ENCODE measurements around the gene TBL1X.

DNA sequence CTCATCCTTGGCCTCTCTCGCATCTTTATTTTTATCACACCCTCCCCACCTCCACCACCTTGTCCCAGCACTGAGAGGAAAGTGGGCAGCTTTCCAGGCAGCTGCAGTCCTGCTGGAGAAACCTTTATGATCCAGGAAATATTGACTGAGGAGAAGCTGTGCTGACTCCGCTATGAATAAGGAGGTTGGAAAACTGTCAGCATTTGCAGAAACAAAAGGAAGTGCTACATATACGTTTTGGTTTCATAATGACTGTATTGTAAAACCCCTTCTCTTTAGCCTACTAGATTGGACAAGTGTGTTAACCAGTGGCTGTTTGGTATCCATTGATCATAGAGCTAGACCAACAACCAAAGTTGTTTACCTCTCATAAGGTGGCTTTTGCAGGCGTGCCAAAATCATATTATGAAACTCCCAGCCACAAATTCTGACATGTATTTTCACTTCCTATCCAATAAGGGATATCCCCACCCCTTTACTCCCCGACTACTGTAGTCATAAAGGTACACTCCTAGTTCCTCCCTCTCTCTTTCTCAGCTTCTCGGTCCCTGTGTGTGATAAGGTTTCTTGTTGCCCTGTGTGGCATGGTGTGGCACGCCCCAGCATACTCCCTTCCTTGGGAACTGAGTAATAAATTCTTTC, 212.4 kb downstream of the TBL1X start:
- TF ChIP-seq, protein P1, sequence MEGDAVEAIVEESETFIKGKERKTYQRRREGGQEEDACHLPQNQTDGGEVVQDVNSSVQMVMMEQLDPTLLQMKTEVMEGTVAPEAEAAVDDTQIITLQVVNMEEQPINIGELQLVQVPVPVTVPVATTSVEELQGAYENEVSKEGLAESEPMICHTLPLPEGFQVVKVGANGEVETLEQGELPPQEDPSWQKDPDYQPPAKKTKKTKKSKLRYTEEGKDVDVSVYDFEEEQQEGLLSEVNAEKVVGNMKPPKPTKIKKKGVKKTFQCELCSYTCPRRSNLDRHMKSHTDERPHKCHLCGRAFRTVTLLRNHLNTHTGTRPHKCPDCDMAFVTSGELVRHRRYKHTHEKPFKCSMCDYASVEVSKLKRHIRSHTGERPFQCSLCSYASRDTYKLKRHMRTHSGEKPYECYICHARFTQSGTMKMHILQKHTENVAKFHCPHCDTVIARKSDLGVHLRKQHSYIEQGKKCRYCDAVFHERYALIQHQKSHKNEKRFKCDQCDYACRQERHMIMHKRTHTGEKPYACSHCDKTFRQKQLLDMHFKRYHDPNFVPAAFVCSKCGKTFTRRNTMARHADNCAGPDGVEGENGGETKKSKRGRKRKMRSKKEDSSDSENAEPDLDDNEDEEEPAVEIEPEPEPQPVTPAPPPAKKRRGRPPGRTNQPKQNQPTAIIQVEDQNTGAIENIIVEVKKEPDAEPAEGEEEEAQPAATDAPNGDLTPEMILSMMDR (optimal IDR thresholded peaks at IDR 0.05 in 1 of 3, IDR thresholded peaks at IDR 0.05 in 1 of 3, conservative IDR thresholded peaks at IDR 0.05 in 1 of 3; ENCODE audit: extremely low read depth in 1 of 3, insufficient read depth in 2 of 3, low read length in 3 of 3) = no peak
- TF ChIP-seq EZH2 (IDR thresholded peaks at IDR 0.05; ENCODE audit: low read length) = no peak

Measured in keratinocyte (primary cell).